H9 (cell line): ENCODE data around the gene RIOK2. TPM values are rescaled to one million over a fixed set of nuclear protein-coding genes. Genes with fewer than 3 reads are reported as not detected.
"Not testable (repeated sequence)": the region's sequence is repeated elsewhere in the genome, so short reads cannot be mapped to it uniquely, and the experiment has no call there.

Source experiments
- DNase-seq: peaks from one replicate; pipeline ENCODE4 v3.0.0-alpha.2; 2017
- H2AFZ ChIP-seq: one replicate; pipeline ENCODE4 v1.6.1; 2013; ENCODE audit warnings: mild to moderate bottlenecking, low read length, control low read depth, moderate library complexity
- H2AK5ac ChIP-seq: 2 replicates; pipeline ENCODE4 v1.6.1; 2013; ENCODE audit warnings: low read length, control low read depth, mixed read lengths; ENCODE audit not compliant: insufficient read length
- H2BK120ac ChIP-seq: one replicate; pipeline ENCODE4 v1.6.1; 2013; ENCODE audit warnings: low read depth, mild to moderate bottlenecking, low read length, control low read depth, inconsistent platforms; ENCODE audit not compliant: poor library complexity, severe bottlenecking
- H2BK12ac ChIP-seq: 2 replicates; pipeline ENCODE4 v1.6.1; 2013; ENCODE audit warnings: low read length, control low read depth, mixed read lengths, low read depth; ENCODE audit not compliant: insufficient read length
- H2BK15ac ChIP-seq: 2 replicates; pipeline ENCODE4 v1.6.1; 2013; ENCODE audit warnings: low read depth, low read length, control low read depth
- H2BK20ac ChIP-seq: one replicate; pipeline ENCODE4 v1.6.1; 2013; ENCODE audit warnings: low read depth, mild to moderate bottlenecking, low read length, control low read depth, inconsistent platforms; ENCODE audit not compliant: poor library complexity, severe bottlenecking
- H2BK5ac ChIP-seq: 2 replicates; pipeline ENCODE4 v1.6.1; 2013; ENCODE audit warnings: low read length, control low read depth, mixed read lengths; ENCODE audit not compliant: insufficient read length
- H3K14ac ChIP-seq: 2 replicates; pipeline ENCODE4 v1.6.1; 2013; ENCODE audit warnings: low read length, control low read depth; ENCODE audit not compliant: insufficient read depth
- H3K18ac ChIP-seq: 2 replicates; pipeline ENCODE4 v1.6.1; 2013; ENCODE audit warnings: low read depth, mild to moderate bottlenecking, mixed read lengths, low read length, control low read depth; ENCODE audit not compliant: insufficient read length
- H3K23ac ChIP-seq: 2 replicates; pipeline ENCODE4 v1.6.1; 2013; ENCODE audit warnings: low read length, control low read depth, mixed read lengths, low read depth; ENCODE audit not compliant: insufficient read length
- H3K23me2 ChIP-seq: 2 replicates; pipeline ENCODE4 v1.6.1; 2013; ENCODE audit warnings: low read depth, mild to moderate bottlenecking, mixed read lengths, low read length, control low read depth; ENCODE audit not compliant: insufficient read length, poor library complexity, severe bottlenecking
- H3K27ac ChIP-seq: 2 replicates; pipeline ENCODE4 v1.5.1; 2013; ENCODE audit warnings: low read length, control low read depth, mixed read lengths, low read depth; ENCODE audit not compliant: insufficient read length
- H3K27me3 ChIP-seq: 2 replicates; pipeline ENCODE4 v1.6.1; 2013; ENCODE audit warnings: low read length, control low read depth, inconsistent platforms; ENCODE audit not compliant: insufficient read depth
- H3K4ac ChIP-seq: 2 replicates; pipeline ENCODE4 v1.6.1; 2013; ENCODE audit warnings: low read depth, mild to moderate bottlenecking, control low read depth, inconsistent platforms, low read length, moderate library complexity
- H3K4me1 ChIP-seq: 2 replicates; pipeline ENCODE4 v1.6.1; 2013; ENCODE audit warnings: low read length, control low read depth, inconsistent platforms; ENCODE audit not compliant: insufficient read depth
- H3K4me2 ChIP-seq: 2 replicates; pipeline ENCODE4 v1.6.1; 2013; ENCODE audit warnings: low read length, control low read depth, mixed read lengths; ENCODE audit not compliant: insufficient read length, insufficient read depth
- H3K56ac ChIP-seq: 2 replicates; pipeline ENCODE4 v1.6.1; 2013; ENCODE audit warnings: low read depth, mild to moderate bottlenecking, mixed read lengths, low read length, control low read depth; ENCODE audit not compliant: insufficient read length
- H3K79me1 ChIP-seq: 2 replicates; pipeline ENCODE4 v1.6.1; 2013; ENCODE audit warnings: low read depth, mild to moderate bottlenecking, moderate library complexity, low read length, control low read depth, inconsistent platforms; ENCODE audit not compliant: insufficient read depth, poor library complexity, severe bottlenecking
- H3K79me2 ChIP-seq: 2 replicates; pipeline ENCODE4 v1.6.1; 2013; ENCODE audit warnings: low read length, control low read depth, inconsistent platforms; ENCODE audit not compliant: insufficient read depth
- H3K9ac ChIP-seq: 2 replicates; pipeline ENCODE4 v1.6.1; 2013; ENCODE audit warnings: low read length, control low read depth, mixed read lengths; ENCODE audit not compliant: insufficient read length; ENCODE audit errors: extremely low read depth
- H3K9me3 ChIP-seq: one replicate; pipeline ENCODE4 v1.6.1; 2013; ENCODE audit warnings: low read depth, low read length, inconsistent platforms; ENCODE audit not compliant: control insufficient read depth
- H3T11ph ChIP-seq: one replicate; pipeline ENCODE4 v1.6.1; 2013; ENCODE audit warnings: mild to moderate bottlenecking, low read length, control low read depth, inconsistent platforms
- H4K20me1 ChIP-seq: one replicate; pipeline ENCODE4 v1.6.1; 2013; ENCODE audit not compliant: control insufficient read depth, insufficient read length, insufficient read depth
- H4K5ac ChIP-seq: 2 replicates; pipeline ENCODE4 v1.6.1; 2013; ENCODE audit warnings: low read depth, mild to moderate bottlenecking, mixed read lengths, low read length, control low read depth; ENCODE audit not compliant: insufficient read length
- H4K8ac ChIP-seq: replicated peaks from 2 replicates; pipeline ENCODE4 v1.6.1; 2013; ENCODE audit warnings: low read length, control low read depth, mixed read lengths, low read depth; ENCODE audit not compliant: insufficient read length
- H4K91ac ChIP-seq: 2 replicates; pipeline ENCODE4 v1.6.1; 2013; ENCODE audit warnings: low read depth, mild to moderate bottlenecking, moderate library complexity, mixed read lengths, low read length, control low read depth; ENCODE audit not compliant: insufficient read length
- H3K27ac Mint-ChIP-seq, 3 experiments: 2 replicates in 2 of 3; 3 replicates in 1 of 3; pipeline ENCODE4 v1.8.0; 2020 to 2021; ENCODE audit warnings: mixed read lengths in 3 of 3, mild to moderate bottlenecking in 1 of 3, moderate library complexity in 1 of 3
- H3K27me3 Mint-ChIP-seq: 2 replicates; pipeline ENCODE4 v1.8.0; 2021; ENCODE audit warnings: low read depth, mild to moderate bottlenecking, moderate library complexity, mixed read lengths
- H3K36me3 Mint-ChIP-seq, 3 experiments: 2 replicates in 2 of 3; 3 replicates in 1 of 3; pipeline ENCODE4 v1.8.0; 2020 to 2021; ENCODE audit warnings: low read depth in 3 of 3, mixed read lengths in 3 of 3; ENCODE audit not compliant: insufficient read depth in 1 of 3
- H3K4me1 Mint-ChIP-seq, 2 experiments: 2 replicates each; pipeline ENCODE4 v1.8.0; 2020; ENCODE audit warnings: mixed read lengths in 2 of 2
- H3K4me3 Mint-ChIP-seq, 2 experiments: 2 replicates in 1 of 2; 3 replicates in 1 of 2; pipeline ENCODE4 v1.8.0; 2020 to 2021; ENCODE audit warnings: mild to moderate bottlenecking in 2 of 2, mixed read lengths in 2 of 2, moderate library complexity in 1 of 2
- H3K9me3 Mint-ChIP-seq, 2 experiments: 2 replicates in 1 of 2; 3 replicates in 1 of 2; pipeline ENCODE4 v1.8.0; 2020; ENCODE audit warnings: mild to moderate bottlenecking in 2 of 2, mixed read lengths in 2 of 2, moderate library complexity in 1 of 2
- CTCF ChIP-seq: fragments of 200-600 bp; sonication (generic); conservative IDR thresholded peaks from 3 replicates; pipeline ENCODE4 v1.8.0; 2021; ENCODE audit warnings: antibody characterized with exemption, mild to moderate bottlenecking
- WGBS: extraction: QIAGEN DNeasy Blood & Tissue Kit; methylation state at CpG from one replicate; pipeline ENCODE4 v1.1.7; 2013; ENCODE audit warnings: missing lambda C conversion rate, low lambda C conversion rate, mixed read lengths; ENCODE audit not compliant: insufficient read length; ENCODE audit errors: extremely low coverage; 5-methylcytosine and 5-hydroxymethylcytosine counted together
- total RNA-seq: library from RNA; stranded (reverse); gene quantifications from 2 replicates; pipeline ENCODE4 v1.2.1, GENCODE V29; 2021

Gene RIOK2
- total RNA-seq, 1 experiment from 2014 or later, result 39.5 TPM

GRCh38 chr5:97181856-97182545 is 1.0 kb downstream of the RIOK2 start:
- WGBS, result no CpG with 5 or more reads among the region's 4 CpGs
- H3K56ac ChIP-seq, result no peak overlapping the region
- peaks cover 2% of the 10 kb centered on the region for H3K79me1 ChIP-seq
- no peak overlapping the region for H2BK120ac ChIP-seq
- peaks cover 5 to 7% of the 10 kb centered on the region in 2 experiments; a peak in 4 of 5 replicates for H3K9me3 Mint-ChIP-seq
- no peak overlapping the region for H4K91ac ChIP-seq
- H3K27ac Mint-ChIP-seq, result peak overlapping the region in 1 of 3 experiments; percentile 99; a peak in 1 of 7 replicates
- no peaks in the 10 kb centered on the region for H3K23me2 ChIP-seq
- H3K27me3 ChIP-seq, result no peaks in the 10 kb centered on the region
- H3K4me1 Mint-ChIP-seq, result peaks cover 12 to 13% of the 10 kb centered on the region in 2 experiments
- peaks cover 26% of the 10 kb centered on the region for H3K27me3 Mint-ChIP-seq
- H2BK20ac ChIP-seq, result no peak overlapping the region
- no peak overlapping the region for H4K5ac ChIP-seq
- H3K23ac ChIP-seq, result no peak overlapping the region
- no peaks in the 10 kb centered on the region for H3K4me1 ChIP-seq
- TF ChIP-seq CTCF, result no peak
- H3T11ph ChIP-seq, result no peak overlapping the region
- no peak overlapping the region for H3K27ac ChIP-seq
- no peak for DNase-seq
- H3K14ac ChIP-seq, result no peak overlapping the region
- no peaks in the 10 kb centered on the region for H3K9me3 ChIP-seq
- no peak overlapping the region for H2AK5ac ChIP-seq
- H3K9ac ChIP-seq, result peak overlapping the region; percentile 98
- H2BK15ac ChIP-seq, result no peak overlapping the region
- peaks cover 23 to 40% (median 38%) of the 10 kb centered on the region in 3 experiments for H3K36me3 Mint-ChIP-seq
- no peak overlapping the region for H3K18ac ChIP-seq
- H3K4ac ChIP-seq, result no peak overlapping the region
- peaks cover 9% of the 10 kb centered on the region for H3K79me2 ChIP-seq
- H2BK12ac ChIP-seq, result no peak overlapping the region
- no peak overlapping the region for H2BK5ac ChIP-seq
- no peak overlapping the region for H2AFZ ChIP-seq
- H3K4me2 ChIP-seq, result peak overlapping the region; percentile 56
- peak overlapping the region; percentile 96 to 97 for H3K4me3 Mint-ChIP-seq
- no peaks in the 10 kb centered on the region for H4K20me1 ChIP-seq
- no peak overlapping the region for H4K8ac ChIP-seq

- not testable (repeated sequence) for H3K23me2 ChIP-seq, H2BK12ac ChIP-seq, H3K79me2 ChIP-seq, H4K91ac ChIP-seq, H4K20me1 ChIP-seq, H3K27me3 ChIP-seq, H3K18ac ChIP-seq, H2BK5ac ChIP-seq, H2BK15ac ChIP-seq, H2BK120ac ChIP-seq, H3K9ac ChIP-seq, H3K9me3 Mint-ChIP-seq, H4K8ac ChIP-seq, H3K4me3 Mint-ChIP-seq, H3T11ph ChIP-seq, H4K5ac ChIP-seq, H3K23ac ChIP-seq, H3K4me1 ChIP-seq, DNase-seq, H3K27ac Mint-ChIP-seq, H2BK20ac ChIP-seq, H3K27me3 Mint-ChIP-seq, H3K27ac ChIP-seq, H3K4ac ChIP-seq, H3K56ac ChIP-seq, H3K14ac ChIP-seq, H2AK5ac ChIP-seq, H2AFZ ChIP-seq, H3K4me2 ChIP-seq, H3K9me3 ChIP-seq, H3K79me1 ChIP-seq
- H3K4me1 Mint-ChIP-seq, result peaks cover 12 to 13% of the 10 kb centered on the region in 2 experiments
- no CpG with 5 or more reads among the region's 3 CpGs for WGBS
- H3K36me3 Mint-ChIP-seq, result peaks cover 29 to 59% (median 53%) of the 10 kb centered on the region in 3 experiments
Measured at GRCh38 chr5:97179457-97179856, 3.6 kb downstream of the RIOK2 start.
